Colonic mucosa (tissue), 4 donors: ENCODE measurements around the gene GRAP2. TPM values are rescaled to one million over a fixed set of nuclear protein-coding genes. Genes with fewer than 3 reads are reported as not detected.

Experiments
- DNase-seq: peaks from one replicate; pipeline ENCODE4 v3.0.0-alpha.2; 2020
- H3K27ac ChIP-seq: fragments of 200-600 bp; one replicate; pipeline ENCODE4 v1.8.0; 2021
- H3K27me3 ChIP-seq: fragments of 200-600 bp; one replicate; pipeline ENCODE4 v1.8.0; 2021
- H3K36me3 ChIP-seq: fragments of 200-600 bp; one replicate; pipeline ENCODE4 v1.8.0; 2021
- H3K4me1 ChIP-seq: fragments of 200-600 bp; one replicate; pipeline ENCODE4 v1.8.0; 2021; ENCODE audit warnings: mild to moderate bottlenecking
- H3K4me3 ChIP-seq: fragments of 200-600 bp; one replicate; pipeline ENCODE4 v1.8.0; 2021
- H3K9ac ChIP-seq, 2 donors: one replicate each; pipeline ENCODE4 v1.7.0; 2013; ENCODE audit warnings: control low read depth in 2 of 2, low read depth in 2 of 2, low read length in 2 of 2
- H3K9me3 ChIP-seq: fragments of 200-600 bp; one replicate; pipeline ENCODE4 v1.8.0; 2021
- intact Hi-C: fragments of 100-400 bp; cut with DNase I; formaldehyde crosslinking; loops from one replicate; pipeline ENCODE4 v1.14.1; 2022
- total RNA-seq, 2 donors: library from RNA; stranded (reverse); fragmentation: NEBNext Ultra II Directional in 1 of 2; extraction: Animal tissue kit (Norgen Biotek cat#: 25700) in 1 of 2; gene quantifications; one replicate each; pipeline ENCODE4 v1.2.1, GENCODE V29; 2021
- TF ChIP-seq, protein P1 (sequence below): fragments of 200-600 bp; IDR thresholded peaks from one replicate; pipeline ENCODE4 v1.8.0; 2022; ENCODE audit warnings: antibody characterized with exemption, mild to moderate bottlenecking
- donor health status: healthy.
- donor health status: DM: no; HTN: no; CAD: no.
- donor health status: DM: no; HTN: no; CAD: no.

Gene GRAP2
- total RNA-seq, 2 donors from 2014 or later: 2.1 to 4.2 TPM

DNA sequence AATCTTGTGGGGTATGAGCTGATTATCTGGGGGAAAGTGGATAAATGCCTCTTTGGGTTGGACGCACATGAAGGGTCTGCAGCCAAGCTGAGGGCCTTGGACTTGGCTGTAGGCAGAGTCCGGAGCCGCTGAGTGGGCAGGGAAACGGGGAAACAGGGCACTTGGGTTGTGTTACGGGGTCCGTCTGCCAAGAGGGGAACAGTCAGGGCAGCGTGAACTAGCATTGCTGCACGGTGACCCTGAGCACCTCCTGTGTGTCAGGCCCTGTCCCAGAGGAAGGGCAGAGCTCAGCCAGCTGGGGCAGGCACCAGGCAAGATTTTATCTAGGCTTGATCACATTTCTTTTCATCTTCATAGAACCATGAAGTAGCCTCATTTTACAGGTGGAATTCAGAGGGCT lies 105.8 kb downstream of the GRAP2 start:
- H3K36me3 ChIP-seq: no peaks in the 10 kb centered on the region
- no peaks in the 10 kb centered on the region for H3K27me3 ChIP-seq
- TF ChIP-seq, protein P1, sequence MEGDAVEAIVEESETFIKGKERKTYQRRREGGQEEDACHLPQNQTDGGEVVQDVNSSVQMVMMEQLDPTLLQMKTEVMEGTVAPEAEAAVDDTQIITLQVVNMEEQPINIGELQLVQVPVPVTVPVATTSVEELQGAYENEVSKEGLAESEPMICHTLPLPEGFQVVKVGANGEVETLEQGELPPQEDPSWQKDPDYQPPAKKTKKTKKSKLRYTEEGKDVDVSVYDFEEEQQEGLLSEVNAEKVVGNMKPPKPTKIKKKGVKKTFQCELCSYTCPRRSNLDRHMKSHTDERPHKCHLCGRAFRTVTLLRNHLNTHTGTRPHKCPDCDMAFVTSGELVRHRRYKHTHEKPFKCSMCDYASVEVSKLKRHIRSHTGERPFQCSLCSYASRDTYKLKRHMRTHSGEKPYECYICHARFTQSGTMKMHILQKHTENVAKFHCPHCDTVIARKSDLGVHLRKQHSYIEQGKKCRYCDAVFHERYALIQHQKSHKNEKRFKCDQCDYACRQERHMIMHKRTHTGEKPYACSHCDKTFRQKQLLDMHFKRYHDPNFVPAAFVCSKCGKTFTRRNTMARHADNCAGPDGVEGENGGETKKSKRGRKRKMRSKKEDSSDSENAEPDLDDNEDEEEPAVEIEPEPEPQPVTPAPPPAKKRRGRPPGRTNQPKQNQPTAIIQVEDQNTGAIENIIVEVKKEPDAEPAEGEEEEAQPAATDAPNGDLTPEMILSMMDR: no peak
- no peak overlapping the region for H3K4me3 ChIP-seq
- intact Hi-C loops: no loop called here
- DNase-seq: no peak
- H3K27ac ChIP-seq: no peak overlapping the region
- H3K9me3 ChIP-seq: no peaks in the 10 kb centered on the region
- no peaks in the 10 kb centered on the region for H3K4me1 ChIP-seq
- H3K9ac ChIP-seq: no peak overlapping the region

DNA sequence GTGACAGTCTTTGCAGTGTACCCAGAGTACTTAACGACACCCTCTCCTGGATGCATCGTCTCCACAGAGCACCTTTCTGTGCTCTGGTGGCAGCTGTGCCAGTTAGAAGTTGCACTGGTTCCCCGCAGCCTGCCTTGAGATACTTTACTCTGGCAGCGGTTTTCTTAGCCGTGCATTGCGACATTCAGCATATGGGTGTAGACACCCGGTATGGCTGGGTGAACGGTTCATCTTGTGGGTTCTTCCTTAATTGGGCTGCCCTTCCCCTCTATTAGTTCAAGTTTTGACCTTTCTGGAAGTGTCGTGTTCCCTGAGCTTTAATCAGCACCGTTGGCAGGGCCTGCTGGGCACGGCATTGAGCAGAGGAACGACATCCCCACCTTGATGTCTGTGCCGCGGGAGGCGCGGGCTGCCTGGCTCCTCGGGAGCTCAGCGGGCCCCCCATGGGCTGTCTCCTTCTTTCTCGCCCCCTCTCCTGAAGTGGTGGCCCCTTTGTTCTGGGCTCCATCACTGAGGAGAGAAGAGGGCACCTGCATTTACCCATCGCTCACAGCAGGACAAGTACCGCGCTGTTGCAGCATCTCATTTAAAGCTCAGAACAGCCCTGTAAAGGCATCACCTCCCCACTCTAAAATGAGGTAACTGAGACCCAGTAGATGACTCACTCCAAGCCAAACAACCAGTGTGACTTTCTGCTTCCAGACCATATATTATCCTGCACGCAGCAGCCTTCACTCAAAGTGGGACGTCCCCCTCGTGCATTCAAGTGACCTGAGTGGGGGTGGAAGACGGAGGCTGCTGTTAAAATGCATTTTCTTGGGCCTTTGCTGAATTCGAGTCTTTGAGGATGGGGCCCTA lies 107.2 kb downstream of the GRAP2 start:
- H3K9me3 ChIP-seq: no peaks in the 10 kb centered on the region
- H3K27ac ChIP-seq: no peak overlapping the region
- no peak overlapping the region for H3K4me3 ChIP-seq
- no peak for DNase-seq
- intact Hi-C loops: no loop called here
- no peaks in the 10 kb centered on the region for H3K36me3 ChIP-seq
- H3K4me1 ChIP-seq: no peaks in the 10 kb centered on the region
- no peak overlapping the region for H3K9ac ChIP-seq
- no peaks in the 10 kb centered on the region for H3K27me3 ChIP-seq
- TF ChIP-seq, protein P1: no peak

DNA sequence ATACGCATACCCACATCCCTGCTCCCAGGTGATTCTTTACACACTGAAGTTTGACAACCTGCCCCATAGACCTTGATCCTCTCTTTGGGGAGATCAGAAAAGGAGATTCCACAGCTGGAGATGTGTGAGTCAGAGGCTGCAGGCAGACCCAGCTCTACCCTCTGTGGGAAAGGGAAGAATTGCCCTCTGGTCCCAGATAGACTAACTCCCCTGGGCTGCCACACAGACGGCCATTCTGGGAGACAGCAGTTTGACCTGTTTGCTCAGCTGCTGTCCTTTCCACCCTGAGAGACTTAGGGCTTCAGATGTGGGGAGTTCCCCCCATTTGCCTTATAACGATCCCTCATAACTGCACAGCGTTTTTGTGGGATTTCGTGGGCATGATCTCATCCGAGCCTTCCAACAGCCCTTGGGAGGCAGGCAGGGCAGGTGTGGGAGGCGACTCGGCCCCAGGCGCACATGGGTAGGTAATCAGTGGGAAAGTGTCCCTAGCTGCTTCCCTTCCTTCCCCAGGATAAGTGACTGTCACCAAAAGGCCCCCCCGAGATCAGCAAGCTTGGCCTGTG lies 107.9 kb downstream of the GRAP2 start:
- Histone ChIP-seq H3K4me3 (no peak overlapping the region), H3K9me3 (no peaks in the 10 kb centered on the region), H3K36me3 (no peaks in the 10 kb centered on the region), H3K27ac (no peak overlapping the region), H3K27me3 (no peaks in the 10 kb centered on the region), H3K4me1 (no peaks in the 10 kb centered on the region), H3K9ac (no peak overlapping the region)
- TF ChIP-seq, protein P1: no peak
- intact Hi-C loops: no loop called here
- no peak for DNase-seq

DNA sequence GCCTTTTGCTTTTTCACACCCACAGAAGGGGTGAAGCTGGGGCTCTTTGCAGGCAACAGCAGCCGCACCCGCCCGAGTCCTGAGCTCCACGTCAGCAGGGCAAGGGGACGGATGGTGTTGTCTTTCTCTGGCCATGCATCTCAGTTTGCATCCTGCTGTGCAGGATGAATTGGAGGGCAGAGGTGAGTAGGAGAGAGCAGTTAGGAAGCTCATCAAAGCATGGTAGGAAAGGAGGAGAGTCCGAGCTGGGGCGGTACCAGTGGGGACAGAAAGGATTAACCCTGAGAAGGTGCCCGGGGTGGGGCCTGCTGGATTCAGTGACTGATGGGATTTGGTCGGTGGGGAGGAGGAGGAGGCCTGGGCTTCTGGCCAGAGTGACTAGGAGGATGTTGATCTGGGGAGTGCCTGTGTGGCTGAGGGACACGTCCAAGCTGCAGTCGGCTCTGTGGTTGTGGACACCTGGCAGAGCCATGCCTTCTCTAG lies 108.4 kb downstream of the GRAP2 start:
- H3K36me3 ChIP-seq: no peaks in the 10 kb centered on the region
- intact Hi-C loops: no loop called here
- TF ChIP-seq, protein P1: no peak
- H3K4me3 ChIP-seq: no peak overlapping the region
- H3K27me3 ChIP-seq: no peaks in the 10 kb centered on the region
- H3K27ac ChIP-seq: no peak overlapping the region
- no peaks in the 10 kb centered on the region for H3K4me1 ChIP-seq
- peak; percentile 59 for DNase-seq
- H3K9ac ChIP-seq: no peak overlapping the region
- no peaks in the 10 kb centered on the region for H3K9me3 ChIP-seq

DNA sequence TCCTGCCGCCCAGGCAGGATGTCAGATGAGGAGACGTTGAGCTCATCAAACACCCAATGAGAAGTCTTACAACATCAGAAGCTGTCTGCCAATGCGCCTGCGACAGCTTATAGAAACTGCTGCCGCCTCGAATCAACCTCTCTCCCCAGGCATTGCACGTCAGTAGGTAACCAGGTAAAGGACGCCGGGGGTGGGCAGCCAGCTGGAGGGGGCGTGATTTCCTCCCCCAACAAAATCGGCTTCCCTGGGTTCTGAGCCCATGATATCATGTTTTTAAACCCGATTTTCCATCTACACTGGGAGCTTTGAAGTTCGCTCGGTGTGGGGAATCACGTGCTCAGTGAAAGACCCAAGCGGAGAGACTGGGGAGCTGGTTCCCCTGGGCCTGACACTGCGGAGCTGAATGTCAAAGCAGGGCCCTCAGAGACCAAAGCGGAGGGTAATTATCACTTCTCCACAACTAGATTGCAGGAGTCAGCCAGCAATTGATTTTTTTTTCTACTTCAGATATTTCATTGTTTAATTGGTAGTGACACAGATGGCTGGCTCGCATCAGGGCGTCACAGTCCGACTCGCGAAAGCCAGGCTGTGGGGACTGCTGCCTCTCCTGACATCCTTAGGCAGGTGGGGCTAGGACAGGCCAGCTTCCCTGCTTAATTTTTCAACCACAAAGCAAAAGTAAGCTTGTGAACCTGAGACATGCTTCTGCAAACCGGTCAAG lies 109.2 kb downstream of the GRAP2 start:
- TF ChIP-seq, protein P1: no peak
- intact Hi-C loops: no loop called here
- Histone ChIP-seq H3K27ac (no peak overlapping the region), H3K9ac (no peak overlapping the region), H3K36me3 (no peaks in the 10 kb centered on the region), H3K4me1 (no peaks in the 10 kb centered on the region), H3K4me3 (no peak overlapping the region), H3K27me3 (no peaks in the 10 kb centered on the region), H3K9me3 (no peaks in the 10 kb centered on the region)
- DNase-seq: no peak
